Measurements from ENCODE around the gene TUBB2B. TPM values are rescaled to one million over a fixed set of nuclear protein-coding genes. Genes with fewer than 3 reads are reported as not detected.
"Not testable (repeated sequence)": the region's sequence is repeated elsewhere in the genome, so short reads cannot be mapped to it uniquely, and the experiment has no call there.

TUBB2B gene
- total and polyA plus RNA-seq, 4 experiments from 2014 or later: 0.22 to 0.32 TPM; not detected in 2

DNA sequence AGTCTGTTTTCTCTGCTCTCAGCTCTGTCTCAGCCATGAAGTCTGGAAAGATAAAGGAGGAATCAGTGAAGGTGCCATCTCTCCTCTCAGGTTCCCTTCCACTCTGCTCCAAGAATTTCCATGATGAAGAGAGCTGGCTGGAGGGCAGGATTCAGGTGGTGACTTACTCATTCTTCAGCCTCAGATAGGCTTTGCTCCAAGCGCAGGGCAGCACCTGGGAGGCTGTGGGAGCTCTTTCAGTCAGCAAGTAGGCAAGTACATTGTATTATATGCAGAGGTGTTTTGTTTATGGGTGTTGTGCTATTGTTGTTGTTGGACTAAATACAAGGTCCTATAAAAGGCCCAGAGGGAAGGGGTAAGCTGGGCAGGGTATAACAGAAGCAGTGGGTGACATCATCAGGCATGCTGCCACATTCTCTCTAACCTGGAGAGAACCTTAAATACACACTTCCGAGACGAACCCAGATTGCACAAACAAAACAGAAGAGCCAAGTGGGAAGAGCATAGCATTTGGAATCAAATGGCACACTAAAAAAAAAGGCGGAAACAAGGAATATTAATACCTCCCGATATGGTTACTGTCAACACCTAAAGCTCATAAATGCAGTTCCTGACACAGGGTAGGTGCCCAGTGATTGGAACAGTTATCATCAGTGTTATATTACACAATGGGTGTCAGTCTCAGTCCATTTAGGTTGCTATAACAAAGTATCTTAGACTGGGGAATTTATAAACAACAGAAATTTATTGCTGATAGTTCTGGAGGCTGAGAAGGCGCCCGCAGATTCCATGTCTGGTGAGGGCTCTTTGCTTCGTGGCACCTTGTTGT lies 16.8 kb upstream of the TUBB2B start:
- Histone ChIP-seq H3K27me3 (ENCODE audit: insufficient read depth, low read length) (peaks cover 4% of the 10 kb centered on the region), H3K36me3 (ENCODE audit: insufficient read depth, low read length) (no peaks in the 10 kb centered on the region), H3K4me3 (ENCODE audit: low read length in 2 of 2) (no peak overlapping the region), H3K9me3 (ENCODE audit: control insufficient read depth in 1 of 2, low read length in 2 of 2) (no peaks in the 10 kb centered on the region), H3K27ac (ENCODE audit: low read depth, low read length) (no peak overlapping the region), H3K4me1 (ENCODE audit: insufficient read depth, low read length) (no peaks in the 10 kb centered on the region)
- CTCF ChIA-PET (ENCODE audit: partially characterized antibody): interaction anchor here (1.0 kb wide), 1 partner anchor 16 kb away, joined by 5 read pairs; no protein-coding TSS in a partner anchor
- no peaks in the 10 kb centered on the region for H3K4me1 Mint-ChIP-seq
- no peak overlapping the region for H3K27ac Mint-ChIP-seq
- intact Hi-C loops (cut with micrococcal nuclease): no loop called here
- H3K4me3 Mint-ChIP-seq: no peak overlapping the region
- no peaks in the 10 kb centered on the region for H3K36me3 Mint-ChIP-seq
- no peak for DNase-seq
- H3K27me3 Mint-ChIP-seq: peaks cover 29 to 43% of the 10 kb centered on the region in 2 donors
- POLR2A ChIA-PET (ENCODE audit: partially characterized antibody): no interaction called here
- no peaks in the 10 kb centered on the region for H3K9me3 Mint-ChIP-seq

DNA sequence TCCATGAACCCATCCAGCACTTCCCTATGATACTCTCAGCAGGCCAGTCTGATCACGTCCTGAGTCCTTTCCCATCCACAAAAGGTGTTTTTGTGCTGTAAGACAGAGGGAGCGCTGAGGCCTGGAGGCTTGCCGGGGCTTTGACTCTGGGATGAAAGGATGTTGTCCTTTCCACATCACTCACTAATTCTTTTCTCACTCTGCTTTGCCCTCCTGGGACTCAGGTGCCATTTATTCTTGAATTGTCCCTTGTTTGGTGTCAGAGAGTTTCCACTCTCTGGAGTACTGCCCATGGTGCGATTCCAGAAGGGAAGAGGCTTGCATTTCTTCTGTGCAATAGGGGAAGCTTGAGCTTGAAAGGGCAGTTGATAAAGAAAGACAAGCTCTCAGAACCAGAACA lies 15.3 kb upstream of the TUBB2B start:
- peaks cover 4% of the 10 kb centered on the region for H3K27me3 ChIP-seq (ENCODE audit: insufficient read depth, low read length)
- H3K4me3 ChIP-seq (ENCODE audit: low read length in 2 of 2): no peak overlapping the region
- Mint-ChIP-seq H3K27ac (peak overlapping the region in 1 of 7 donors; percentile 4), H3K4me1 (no peaks in the 10 kb centered on the region), H3K36me3 (no peaks in the 10 kb centered on the region), H3K27me3 (peaks cover 25 to 41% of the 10 kb centered on the region in 2 donors), H3K9me3 (no peaks in the 10 kb centered on the region), H3K4me3 (no peak overlapping the region)
- H3K36me3 ChIP-seq (ENCODE audit: insufficient read depth, low read length): no peaks in the 10 kb centered on the region
- DNase-seq: no peak
- POLR2A ChIA-PET (ENCODE audit: partially characterized antibody): no interaction called here
- intact Hi-C loops (cut with micrococcal nuclease): no loop called here
- CTCF ChIA-PET (ENCODE audit: partially characterized antibody): interaction anchor here (0.5 to 1.1 kb wide), 3 partner anchors 9 to 532 kb away, joined by 3 to 8 read pairs (median 4); no protein-coding TSS in a partner anchor
- no peaks in the 10 kb centered on the region for H3K9me3 ChIP-seq (ENCODE audit: control insufficient read depth in 1 of 2, low read length in 2 of 2)
- H3K4me1 ChIP-seq (ENCODE audit: insufficient read depth, low read length): no peaks in the 10 kb centered on the region
- no peak overlapping the region for H3K27ac ChIP-seq (ENCODE audit: low read depth, low read length)

DNA sequence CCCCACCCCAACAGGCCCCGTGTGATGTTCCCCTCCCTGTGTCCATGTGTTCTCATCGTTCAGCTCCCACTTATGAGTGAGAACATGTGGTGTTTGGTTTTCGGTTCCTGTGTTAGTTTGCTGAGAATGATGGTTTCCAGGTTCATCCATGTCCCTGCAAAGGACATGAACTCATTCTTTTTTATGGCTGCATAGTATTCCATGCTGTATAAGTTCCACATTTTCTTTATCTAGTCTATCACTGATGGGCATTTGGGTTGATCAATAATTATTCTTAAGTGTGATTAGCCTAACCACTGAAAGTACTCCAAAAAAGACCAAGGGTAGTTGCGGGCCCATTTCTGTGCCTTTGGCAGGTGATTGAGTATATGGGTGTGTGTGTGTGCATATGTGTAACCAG lies 14.3 kb upstream of the TUBB2B start:
- H3K4me3 ChIP-seq (ENCODE audit: low read length in 2 of 2); H3K36me3 ChIP-seq (ENCODE audit: insufficient read depth, low read length); H3K9me3 Mint-ChIP-seq; H3K27ac Mint-ChIP-seq; POLR2A ChIA-PET (ENCODE audit: partially characterized antibody); H3K9me3 ChIP-seq (ENCODE audit: control insufficient read depth in 1 of 2, low read length in 2 of 2); DNase-seq; H3K36me3 Mint-ChIP-seq; H3K4me1 ChIP-seq (ENCODE audit: insufficient read depth, low read length); H3K4me3 Mint-ChIP-seq; H3K4me1 Mint-ChIP-seq; intact Hi-C loops (cut with micrococcal nuclease); H3K27me3 ChIP-seq (ENCODE audit: insufficient read depth, low read length); H3K27ac ChIP-seq (ENCODE audit: low read depth, low read length): not testable (repeated sequence)
- H3K27me3 Mint-ChIP-seq: peaks cover 22 to 39% of the 10 kb centered on the region in 2 donors
- CTCF ChIA-PET (ENCODE audit: partially characterized antibody): interaction anchor here (0.6 kb wide), 1 partner anchor 377 kb away, joined by 3 read pairs; no protein-coding TSS in a partner anchor

DNA sequence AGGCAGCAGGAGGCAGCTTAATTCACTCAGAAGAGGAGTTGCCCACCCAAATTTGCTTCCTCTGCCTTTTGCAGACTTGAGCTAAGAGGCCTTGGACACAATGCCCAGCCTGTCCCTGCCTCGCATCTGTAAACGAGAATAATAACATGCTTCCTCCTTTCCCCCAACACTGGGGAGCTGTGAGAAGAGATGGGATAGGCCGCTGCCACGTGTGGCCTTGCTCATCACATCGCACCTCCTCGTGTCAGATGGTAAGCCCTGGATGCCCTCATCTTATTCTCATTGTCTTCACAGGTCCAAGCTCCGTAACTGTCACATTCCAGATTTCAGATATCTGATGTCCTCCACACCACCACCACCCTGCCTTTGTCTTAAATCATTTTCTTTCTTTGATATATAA lies 13.1 kb upstream of the TUBB2B start:
- ChIA-PET POLR2A (ENCODE audit: partially characterized antibody) (no interaction called here), CTCF (ENCODE audit: partially characterized antibody) (interaction anchor here (1.2 kb wide), 1 partner anchor 11 kb away, joined by 7 read pairs; no protein-coding TSS in a partner anchor)
- peaks cover 4% of the 10 kb centered on the region for H3K27me3 ChIP-seq (ENCODE audit: insufficient read depth, low read length)
- Mint-ChIP-seq H3K9me3 (no peaks in the 10 kb centered on the region), H3K27ac (no peak overlapping the region), H3K4me1 (peaks cover 0 to 2% (median 0%) of the 10 kb centered on the region in 4 donors), H3K27me3 (peaks cover 28 to 42% of the 10 kb centered on the region in 2 donors), H3K4me3 (no peak overlapping the region), H3K36me3 (no peaks in the 10 kb centered on the region)
- intact Hi-C loops (cut with micrococcal nuclease): no loop called here
- no peaks in the 10 kb centered on the region for H3K9me3 ChIP-seq (ENCODE audit: control insufficient read depth in 1 of 2, low read length in 2 of 2)
- H3K4me1 ChIP-seq (ENCODE audit: insufficient read depth, low read length): no peaks in the 10 kb centered on the region
- no peak for DNase-seq
- H3K27ac ChIP-seq (ENCODE audit: low read depth, low read length): no peak overlapping the region
- no peak overlapping the region for H3K4me3 ChIP-seq (ENCODE audit: low read length in 2 of 2)
- H3K36me3 ChIP-seq (ENCODE audit: insufficient read depth, low read length): no peaks in the 10 kb centered on the region

DNA sequence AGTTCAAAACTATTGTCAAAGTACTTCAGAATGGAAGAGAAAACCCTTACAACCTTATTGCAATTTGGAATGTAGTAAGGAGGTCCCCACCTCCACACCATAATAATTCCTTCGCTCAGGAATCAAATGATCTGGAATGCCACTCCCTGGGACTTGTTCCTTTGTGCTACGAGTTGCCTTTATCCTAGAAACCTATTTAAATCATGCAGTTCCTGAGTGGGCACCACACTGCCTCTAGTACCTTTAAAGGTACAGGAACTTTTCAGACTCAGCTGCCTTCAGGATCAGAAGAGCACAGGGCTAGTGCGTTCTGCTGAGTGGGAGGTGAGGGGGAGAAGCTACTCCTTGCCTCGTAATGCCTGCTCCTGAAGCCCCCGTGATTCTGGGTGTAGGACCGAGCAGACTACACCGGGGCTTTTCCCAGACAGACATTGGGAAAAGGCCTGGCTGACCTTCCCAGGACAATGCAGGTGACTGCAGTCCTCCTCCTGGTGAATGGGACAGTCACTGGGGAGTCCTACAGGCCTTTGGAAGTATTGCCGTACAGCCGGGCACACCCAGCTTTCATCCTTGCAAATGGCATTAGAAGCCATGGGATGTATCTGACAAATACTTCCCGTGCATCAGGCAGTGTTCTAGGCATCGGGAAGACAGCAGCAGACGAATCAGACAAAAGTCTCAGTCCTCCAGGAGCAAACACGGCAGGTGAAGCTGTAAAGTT lies 11.8 kb upstream of the TUBB2B start:
- no peak for DNase-seq
- Mint-ChIP-seq H3K36me3 (no peaks in the 10 kb centered on the region), H3K9me3 (no peaks in the 10 kb centered on the region), H3K27me3 (peaks cover 31 to 43% of the 10 kb centered on the region in 2 donors), H3K4me3 (no peak overlapping the region), H3K4me1 (peaks cover 0 to 3% (median 0%) of the 10 kb centered on the region in 4 donors), H3K27ac (peak overlapping the region in 1 of 7 donors; percentile 25)
- CTCF ChIA-PET (ENCODE audit: partially characterized antibody): interaction anchor here (0.9 kb wide), 1 partner anchor 12 kb away, joined by 3 read pairs; no protein-coding TSS in a partner anchor
- intact Hi-C loops (cut with micrococcal nuclease): no loop called here
- POLR2A ChIA-PET (ENCODE audit: partially characterized antibody): no interaction called here
- Histone ChIP-seq H3K4me3 (ENCODE audit: low read length in 2 of 2) (no peak overlapping the region), H3K27ac (ENCODE audit: low read depth, low read length) (no peak overlapping the region), H3K27me3 (ENCODE audit: insufficient read depth, low read length) (peaks cover 5% of the 10 kb centered on the region), H3K36me3 (ENCODE audit: insufficient read depth, low read length) (no peaks in the 10 kb centered on the region), H3K4me1 (ENCODE audit: insufficient read depth, low read length) (no peaks in the 10 kb centered on the region), H3K9me3 (ENCODE audit: control insufficient read depth in 1 of 2, low read length in 2 of 2) (no peaks in the 10 kb centered on the region)

DNA sequence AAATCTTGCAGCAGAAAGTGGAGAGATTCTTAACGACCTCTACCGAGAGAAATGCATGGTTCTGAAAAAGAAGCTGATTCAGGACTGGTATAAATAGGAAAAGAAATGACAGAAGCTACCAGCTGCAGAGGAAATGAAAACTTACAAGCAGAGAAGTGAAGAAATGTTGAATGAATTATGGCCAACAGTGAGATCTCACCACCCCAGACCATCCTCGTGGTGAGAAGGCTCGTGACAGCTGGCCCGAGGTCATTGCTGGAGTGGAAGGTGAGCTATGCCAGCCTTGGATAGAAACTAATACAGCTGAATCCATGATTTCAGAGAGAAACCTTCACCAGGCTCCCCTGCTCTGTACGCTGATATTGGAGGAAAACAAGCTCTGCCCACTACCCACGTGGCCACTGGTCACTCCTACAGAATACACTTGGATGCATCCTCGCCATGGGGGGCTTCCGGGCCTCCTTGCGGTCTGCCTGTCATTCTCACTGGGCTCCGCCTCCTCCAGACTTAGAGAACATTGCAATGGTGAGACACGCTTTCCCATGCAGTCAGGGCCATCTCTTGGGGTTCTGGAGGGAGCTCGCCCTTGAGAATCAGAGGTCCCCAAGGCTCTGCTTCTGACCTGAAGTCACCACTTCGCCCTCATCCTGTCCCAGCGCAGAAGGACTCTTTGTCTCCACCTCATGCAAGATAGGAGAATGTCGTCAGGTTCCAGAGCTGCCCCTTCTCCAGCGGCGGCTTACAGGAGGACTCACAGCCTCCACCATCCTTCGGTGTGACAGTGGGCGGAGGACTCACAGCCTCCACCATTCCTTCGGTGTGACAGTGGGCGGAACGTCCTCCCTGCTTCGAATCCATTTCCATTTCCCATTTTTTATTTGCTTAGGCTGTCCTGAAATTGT lies 10.6 kb upstream of the TUBB2B start:
- Histone ChIP-seq H3K4me1 (ENCODE audit: insufficient read depth, low read length) (no peaks in the 10 kb centered on the region), H3K36me3 (ENCODE audit: insufficient read depth, low read length) (no peaks in the 10 kb centered on the region), H3K27me3 (ENCODE audit: insufficient read depth, low read length) (peaks cover 10% of the 10 kb centered on the region), H3K9me3 (ENCODE audit: control insufficient read depth in 1 of 2, low read length in 2 of 2) (no peaks in the 10 kb centered on the region), H3K27ac (ENCODE audit: low read depth, low read length) (no peak overlapping the region), H3K4me3 (ENCODE audit: low read length in 2 of 2) (no peak overlapping the region)
- Mint-ChIP-seq H3K4me3 (no peak overlapping the region), H3K9me3 (no peaks in the 10 kb centered on the region), H3K36me3 (no peaks in the 10 kb centered on the region), H3K27me3 (peaks cover 36 to 46% of the 10 kb centered on the region in 2 donors), H3K27ac (no peak overlapping the region), H3K4me1 (peaks cover 0 to 3% (median 0%) of the 10 kb centered on the region in 4 donors)
- CTCF ChIA-PET (ENCODE audit: partially characterized antibody): interaction anchor here (0.6 to 2.0 kb wide), 2 partner anchors 13 to 33 kb away, joined by 3 to 5 read pairs; no protein-coding TSS in a partner anchor
- DNase-seq: no peak
- POLR2A ChIA-PET (ENCODE audit: partially characterized antibody): no interaction called here
- intact Hi-C loops (cut with micrococcal nuclease): no loop called here

Measured in CD4-positive, alpha-beta memory T cell (primary cell).